Stimulated activated CD4-positive, alpha-beta T cell treated with anti-CD3 and anti-CD28 coated beads, Interleukin-12 subunit alpha, Interleukin-12 subunit beta, amount 100 ng/mL, for 4 hours (primary cell): ENCODE data around the gene SERPINB6.
"Not testable (repeated sequence)": the region's sequence is repeated elsewhere in the genome, so short reads cannot be mapped to it uniquely, and the experiment has no call there.

Source experiments
- DNase-seq: peaks from one replicate; pipeline ENCODE4 v3.0.0-alpha.2; 2020

SERPINB6 gene

DNA sequence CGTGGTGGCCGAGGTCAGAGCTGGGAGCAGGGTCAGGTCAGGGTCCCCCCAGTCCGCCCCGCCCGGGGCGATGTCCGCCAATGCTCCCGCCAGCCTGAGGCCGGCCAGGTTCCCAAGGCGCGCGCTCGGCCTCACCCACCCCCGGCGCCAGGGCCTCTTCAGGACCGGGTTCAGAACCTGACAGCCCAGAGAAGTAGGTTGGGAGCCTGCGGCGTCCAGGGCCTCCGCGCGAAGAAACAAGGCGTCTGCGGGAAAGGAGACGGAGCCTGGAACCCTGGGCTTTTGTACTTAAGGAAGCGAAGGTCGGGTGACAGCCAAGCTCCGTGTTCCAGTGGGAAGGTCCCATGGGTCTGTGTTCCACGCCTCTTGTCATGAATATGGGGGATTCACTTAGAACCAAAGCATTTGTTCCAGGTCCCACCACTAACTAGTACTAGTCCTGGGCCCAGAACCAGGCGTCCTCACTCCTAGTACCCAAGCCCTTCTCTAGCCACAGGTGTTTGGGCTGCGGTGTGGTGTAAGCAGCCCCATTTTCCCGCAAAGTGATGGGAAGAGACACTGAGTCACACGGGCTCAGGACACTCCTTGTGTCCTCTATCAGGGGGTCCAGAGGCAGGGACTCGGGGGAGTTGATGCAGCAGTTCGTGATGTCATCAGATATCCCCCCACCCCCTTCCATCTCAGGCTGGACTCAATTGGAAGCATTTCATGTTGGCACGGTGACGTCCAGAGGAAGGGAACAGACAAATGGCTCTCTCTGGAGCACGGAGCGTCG is 67.8 kb downstream of the SERPINB6 start:
- DNase-seq = not testable (repeated sequence)

DNA sequence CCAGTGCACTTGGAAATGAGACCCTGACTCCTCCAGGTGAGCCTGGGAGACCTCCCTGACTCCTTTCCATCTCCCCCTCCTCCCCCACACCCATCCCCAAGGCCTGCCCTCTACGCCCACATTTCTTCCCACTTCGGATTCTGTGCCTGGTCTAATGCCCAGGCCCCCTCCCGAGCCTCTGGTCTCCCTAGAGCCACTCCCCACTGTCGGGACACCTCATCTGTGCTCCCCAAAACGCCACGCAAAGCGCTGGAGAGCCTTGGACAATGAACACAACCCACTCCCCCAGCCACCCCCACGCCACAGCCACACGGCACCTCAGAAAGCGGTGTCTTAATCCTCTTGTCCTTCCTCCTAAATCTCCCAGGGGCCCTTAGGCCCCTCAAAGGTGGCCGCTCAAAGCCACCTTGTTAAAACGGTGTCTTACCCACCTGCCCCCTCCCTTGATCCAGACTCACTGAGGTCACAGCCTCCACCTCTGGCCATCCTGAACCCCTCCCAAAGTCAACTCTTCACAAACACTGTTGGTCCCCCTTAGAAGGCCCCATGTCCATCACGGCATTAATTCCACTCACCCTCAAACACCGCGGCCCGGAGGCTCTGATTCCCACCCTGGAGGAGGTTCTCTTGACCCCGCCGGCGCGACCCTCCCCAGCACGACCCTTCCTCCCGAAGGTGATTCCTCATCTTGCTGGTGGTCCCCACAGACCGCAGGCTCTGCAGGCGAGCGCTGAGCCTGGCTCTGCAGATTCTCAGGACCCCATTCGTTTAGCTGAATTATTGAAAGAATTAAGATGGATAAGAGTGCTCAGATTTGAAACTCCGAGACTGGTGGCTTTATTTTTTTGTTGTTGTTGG is 69.5 kb downstream of the SERPINB6 start:
- not testable (repeated sequence) for DNase-seq

DNA sequence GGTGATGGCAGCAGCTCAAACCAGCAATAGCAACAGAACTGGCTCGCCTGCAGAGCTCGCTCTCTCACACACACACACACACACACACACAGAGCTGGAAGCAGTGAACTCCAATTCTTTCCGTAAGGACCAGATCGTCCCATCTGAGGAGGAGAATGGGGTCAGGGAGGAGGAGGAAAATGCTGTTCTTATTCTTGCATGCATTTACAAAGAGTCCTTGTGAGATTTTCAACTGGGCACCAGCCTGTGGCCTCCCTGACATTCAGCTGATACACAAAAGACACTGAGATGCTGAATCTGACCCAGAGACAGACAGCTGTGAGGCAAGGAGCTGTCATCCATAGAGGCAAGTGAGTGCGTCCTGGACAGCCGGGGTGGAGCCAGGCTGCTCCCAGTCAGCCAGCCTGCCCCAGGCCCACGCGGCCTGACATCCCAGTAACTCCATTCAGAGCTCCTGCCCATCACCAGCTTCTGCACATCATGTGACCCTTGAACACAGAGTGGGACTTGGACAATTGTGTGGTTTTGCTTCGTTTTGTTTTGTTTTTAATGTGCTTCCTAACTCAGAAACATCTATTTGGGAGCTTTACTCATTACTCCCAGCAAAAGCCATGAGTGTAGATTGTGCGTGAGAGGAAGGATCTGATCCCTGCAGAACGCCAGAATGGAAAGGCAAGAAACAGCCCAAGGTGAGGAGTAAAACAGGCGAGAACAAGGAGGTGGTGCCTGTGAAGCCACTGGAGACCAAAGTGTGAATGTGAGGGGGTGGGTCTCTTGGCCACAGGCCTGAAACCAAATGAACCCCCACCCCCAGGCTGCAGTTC is 70.3 kb downstream of the SERPINB6 start:
- no peak for DNase-seq

DNA sequence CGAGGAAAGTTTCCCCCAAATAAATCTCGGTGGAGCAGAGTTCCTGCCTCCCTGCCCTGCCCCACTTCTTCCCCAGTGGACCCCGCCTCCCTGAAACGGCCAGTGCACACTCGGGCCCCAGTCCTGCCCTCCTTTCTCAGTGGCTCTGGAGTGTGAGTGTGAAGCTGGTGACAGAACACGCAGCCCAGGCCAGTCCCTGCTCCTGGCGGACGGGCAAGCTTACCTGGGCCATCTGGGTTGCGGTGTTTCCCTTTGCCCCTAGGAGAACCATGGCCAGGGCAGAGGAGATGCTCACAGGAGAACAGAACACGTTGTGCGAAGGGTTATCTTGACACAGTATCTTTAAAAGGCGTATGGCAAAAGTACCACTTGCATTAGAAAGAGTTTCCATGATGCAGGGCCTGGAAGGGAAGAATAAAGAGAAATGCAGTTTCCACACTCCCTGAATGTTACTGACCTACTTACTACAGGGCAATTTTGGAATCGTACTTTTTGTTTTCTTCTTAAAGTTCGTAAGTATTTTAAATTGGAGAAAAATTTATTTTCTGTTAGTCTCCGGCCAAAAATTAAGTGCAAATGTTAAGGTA is 71.1 kb downstream of the SERPINB6 start:
- DNase-seq = no peak

DNA sequence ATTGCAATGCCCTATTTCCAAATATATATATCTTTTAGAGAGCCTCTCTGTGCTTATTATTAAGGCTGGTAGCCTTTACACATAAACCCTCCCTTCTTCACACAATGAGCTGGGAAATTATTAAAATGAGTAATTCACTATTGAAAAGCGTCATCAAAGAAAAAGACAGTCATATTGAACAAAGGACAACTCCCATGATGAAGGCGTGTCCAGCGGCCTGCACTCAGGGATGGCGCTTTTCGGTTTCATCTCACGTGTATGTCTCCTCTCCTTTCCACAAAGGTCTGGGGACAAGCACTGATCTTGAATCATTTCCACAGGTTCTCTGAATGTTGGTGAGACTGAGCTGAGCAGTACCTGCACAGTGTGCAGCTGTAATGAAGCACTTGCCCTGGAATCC is 71.8 kb downstream of the SERPINB6 start:
- DNase-seq = no peak
